A549 treated with CORT108297 at 1 μM for 4 hours (cell line): ENCODE results near the gene BICRAL. TPM values are rescaled to one million over a fixed set of nuclear protein-coding genes. Genes with fewer than 3 reads are reported as not detected.

Source experiments
- total RNA-seq: library from RNA; stranded (reverse); fragments of 200-300 nt; extraction: Qiagen RNA extraction; gene quantifications from 5 replicates; pipeline ENCODE4 v1.2.3, GENCODE V29; 2022

Gene BICRAL
- total RNA-seq = 2.6 to 3.3 TPM (median 3.0 TPM) in 5 replicates

GRCh38 chr6:42781796-42782688 is at the start of gene BICRAL:
Gene BICRAL, plus strand, starts transcription at chr6:42782052. Its CDS starts 39,971 bp downstream, at chr6:42822023.

DNA sequence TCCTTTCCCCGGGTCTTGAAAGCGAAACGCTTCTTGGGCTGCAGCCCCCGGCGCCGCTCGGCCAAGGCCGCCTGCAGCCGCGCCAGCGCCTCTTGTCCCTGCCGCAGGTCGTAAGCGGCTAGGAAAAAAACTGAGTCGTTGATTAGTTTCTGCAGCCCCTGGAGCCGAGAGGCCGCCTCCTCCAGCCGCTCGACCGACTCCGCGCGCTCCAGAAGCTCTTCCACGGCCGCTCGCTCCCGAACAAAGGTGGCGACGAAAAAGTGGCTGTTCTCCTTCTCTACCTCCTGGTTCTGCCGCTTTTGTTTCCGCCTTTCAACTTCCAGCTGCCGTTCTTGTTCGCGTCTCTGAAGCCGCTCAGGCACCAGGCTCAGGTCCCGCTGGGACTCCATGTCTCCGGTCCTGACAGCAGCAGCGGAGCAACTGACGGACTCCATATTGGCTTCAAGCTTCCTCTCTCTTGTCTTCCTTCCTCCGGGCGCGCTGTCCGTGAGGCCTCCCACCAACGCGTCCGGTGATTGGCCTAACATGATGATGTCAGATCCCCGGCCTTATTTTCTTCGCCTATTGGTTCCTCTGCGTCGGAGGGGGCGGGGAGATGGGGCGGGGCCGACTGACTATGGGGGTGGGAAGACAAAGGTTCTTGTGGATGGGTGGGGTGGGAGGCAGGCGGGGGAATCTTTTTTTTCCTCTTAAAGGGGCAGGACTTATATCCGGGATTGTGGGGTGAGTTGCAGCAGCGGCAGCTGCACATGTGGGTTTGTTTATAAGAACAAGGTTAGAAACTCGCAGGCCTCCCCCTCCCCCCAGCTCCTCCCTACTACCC is 36.0 kb upstream of the BICRAL start, which contains the start of gene TBCC:
Gene TBCC (minus strand): TSS at position 464 of the 823 bp plus-strand sequence. CDS start 30 bp downstream, at position 434.

GRCh38 chr6:42879372-42880239 is 97.8 kb downstream of the BICRAL start, which contains the start of gene RPL7L1:
Gene RPL7L1, plus strand, starts transcription at chr6:42879616. Its CDS starts 295 bp downstream, at chr6:42879911.

GRCh38 chr6:42915732-42916131 is 133.9 kb downstream of the BICRAL start, which contains the start of gene PTCRA:
Gene PTCRA, plus strand, starts transcription at chr6:42916053. Its CDS starts 17 bp downstream, at chr6:42916070.

Other genes starting within 250 kb of the BICRAL start
- gene UBR2, start 218.0 kb upstream of the BICRAL start, total RNA-seq = 5.7 to 7.4 TPM (median 6.5 TPM) in 5 replicates
- gene PRPH2, start 59.5 kb upstream of the BICRAL start, total RNA-seq = not detected in 5 replicates
- gene TBCC, start 35.9 kb upstream of the BICRAL start, total RNA-seq = 16.7 to 18.8 TPM (median 17.7 TPM) in 5 replicates
- 65.5 to 98.2 TPM (median 67.6 TPM) in 5 replicates for gene RPL7L1, start 97.6 kb downstream of the BICRAL start, total RNA-seq
- not detected in 5 replicates for gene PTCRA, start 134.0 kb downstream of the BICRAL start, total RNA-seq
- gene CNPY3, start 147.4 kb downstream of the BICRAL start, total RNA-seq = 39.0 to 46.5 TPM (median 44.9 TPM) in 5 replicates
- gene GNMT, start 178.7 kb downstream of the BICRAL start, total RNA-seq = 0.10 to 0.14 TPM (median 0.12 TPM) in 4 of 5 replicates, not detected in the other
- gene PEX6, start 197.1 kb downstream of the BICRAL start, total RNA-seq = 6.7 to 10.0 TPM (median 9.7 TPM) in 5 replicates
- gene PPP2R5D, start 202.5 kb downstream of the BICRAL start, total RNA-seq = 25.0 to 30.2 TPM (median 27.5 TPM) in 5 replicates
- 88.9 to 97.4 TPM (median 95.8 TPM) in 5 replicates for gene MEA1, start 231.9 kb downstream of the BICRAL start, total RNA-seq
- gene KLHDC3, start 232.2 kb downstream of the BICRAL start, total RNA-seq = 24.9 to 33.1 TPM (median 30.2 TPM) in 5 replicates
- gene RRP36, start 239.6 kb downstream of the BICRAL start, total RNA-seq = 67.9 to 75.6 TPM (median 70.9 TPM) in 5 replicates